Stimulated activated CD8-positive, alpha-beta memory T cell treated with anti-CD3 and anti-CD28 coated beads, Interleukin-4, amount 100 ng/mL, for 48 hours (primary cell): ENCODE results near the gene SFT2D3.
A peak's percentile ranks its signal among the peaks of the same experiment; 100 is the strongest.

Experiments
- DNase-seq: peaks from one replicate; pipeline ENCODE4 v3.0.0-alpha.2; 2020

Gene SFT2D3

GRCh38 chr2:127701193-127701650, at the start of gene SFT2D3:
TSS of gene SFT2D3 (plus strand) at chr2:127701497. CDS start at chr2:127701529, 32 bp downstream.
- peak; percentile 92 for DNase-seq

- DNase-seq: no peak
Measured at GRCh38 chr2:127651971-127652550, 49.2 kb upstream of the SFT2D3 start.

- DNase-seq: no peak
Measured at GRCh38 chr2:127652786-127653357, 48.4 kb upstream of the SFT2D3 start.

GRCh38 chr2:127653421-127654083, 47.7 kb upstream of the SFT2D3 start:
- DNase-seq: no peak

- DNase-seq: no peak
Measured at GRCh38 chr2:127654084-127654837, 47.0 kb upstream of the SFT2D3 start.

GRCh38 chr2:127654838-127655175, 46.5 kb upstream of the SFT2D3 start:
- no peak for DNase-seq

GRCh38 chr2:127655209-127656073, 45.9 kb upstream of the SFT2D3 start:
- DNase-seq: no peak

GRCh38 chr2:127656569-127657231, 44.6 kb upstream of the SFT2D3 start:
- DNase-seq: no peak

GRCh38 chr2:127657232-127657595, 44.1 kb upstream of the SFT2D3 start:
- DNase-seq: no peak

- no peak for DNase-seq
Measured at GRCh38 chr2:127658146-127658545, 43.2 kb upstream of the SFT2D3 start.

- DNase-seq: no peak
Measured at GRCh38 chr2:127658641-127659407, 42.5 kb upstream of the SFT2D3 start.

GRCh38 chr2:127659408-127660290, 41.6 kb upstream of the SFT2D3 start:
- DNase-seq: no peak

GRCh38 chr2:127660291-127660578, 41.1 kb upstream of the SFT2D3 start:
- no peak for DNase-seq

- no peak for DNase-seq
Measured at GRCh38 chr2:127661072-127661649, 40.1 kb upstream of the SFT2D3 start.

GRCh38 chr2:127661949-127662510, 39.3 kb upstream of the SFT2D3 start:
- DNase-seq: no peak

GRCh38 chr2:127662937-127663565, 38.2 kb upstream of the SFT2D3 start:
- DNase-seq: no peak

- no peak for DNase-seq
Measured at GRCh38 chr2:127663566-127664064, 37.7 kb upstream of the SFT2D3 start.

GRCh38 chr2:127664065-127664894, 37.0 kb upstream of the SFT2D3 start:
- no peak for DNase-seq
